ENCODE data around the gene CCDC28B. TPM values are rescaled to one million over a fixed set of nuclear protein-coding genes. Genes with fewer than 3 reads are reported as not detected.

Gene CCDC28B
- polyA plus RNA-seq, 1 of the 3 experiments (the other 2 are of a cell fraction), result 26.3 TPM

GRCh38 chr1:32247452-32247851 is 47.1 kb downstream of the CCDC28B start:
- H3K4me1 ChIP-seq (ENCODE audit: control insufficient read depth in 1 of 2, insufficient read depth in 2 of 2, low read depth in 1 of 2, low read length in 1 of 2), result peaks cover 5 to 10% of the 10 kb centered on the region in 2 experiments; a peak in 3 of 4 replicates
- H3K79me2 ChIP-seq (ENCODE audit: insufficient read depth), result no peaks in the 10 kb centered on the region
- no peak overlapping the region for H3K9ac ChIP-seq
- WGBS (ENCODE audit: low lambda C conversion rate), result 86% methylated on average over 4 of the region's 12 CpGs
- no peak overlapping the region for H2AFZ ChIP-seq (ENCODE audit: low read depth)
- no peaks in the 10 kb centered on the region for H3K27me3 ChIP-seq (ENCODE audit: insufficient read depth)
- TF ChIP-seq POLR2AphosphoS5 (IDR thresholded peaks at IDR 0.05; ENCODE audit: low read depth, low read length) (no peak), NFIC (IDR thresholded peaks at IDR 0.05; ENCODE audit: borderline replicate concordance) (no peak), ELF1 (IDR thresholded peaks at IDR 0.05) (no peak), RAD21 (IDR thresholded peaks at IDR 0.05; ENCODE audit: low read length) (no peak), TCF12 (IDR thresholded peaks at IDR 0.05) (no peak), EP300 (IDR thresholded peaks at IDR 0.05; ENCODE audit: borderline replicate concordance in 1 of 2, low read depth in 1 of 2, low read length in 1 of 2) (no peak), SMC3 (IDR thresholded peaks at IDR 0.05; ENCODE audit: low read depth, low read length) (no peak), PBX3 (IDR thresholded peaks at IDR 0.05) (no peak), SIN3A (IDR thresholded peaks at IDR 0.05; ENCODE audit: borderline replicate concordance, low read depth, low read length) (no peak), CHD2 (IDR thresholded peaks at IDR 0.05; ENCODE audit: low read length, partially characterized antibody) (no peak), MXI1 (IDR thresholded peaks at IDR 0.05; ENCODE audit: low read depth, low read length) (no peak), YY1 (IDR thresholded peaks at IDR 0.05; ENCODE audit: low read depth) (no peak), TEAD4 (IDR thresholded peaks at IDR 0.05; ENCODE audit: borderline replicate concordance, insufficient read depth) (no peak), IRF3 (IDR thresholded peaks at IDR 0.05; ENCODE audit: low read depth, low read length) (no peak), CTCF (IDR thresholded peaks at IDR 0.05) (no peak), FOXM1 (IDR thresholded peaks at IDR 0.05; ENCODE audit: low read depth) (no peak)
- H3K36me3 ChIP-seq (replicated peaks in 1 of 2; ENCODE audit: control insufficient read depth in 1 of 2, insufficient read depth in 2 of 2, low read length in 1 of 2), result no peaks in the 10 kb centered on the region
- H3K9me3 ChIP-seq, result no peaks in the 10 kb centered on the region
- DNase-seq, result no peak
- no peak overlapping the region for H3K27ac ChIP-seq (ENCODE audit: low read depth in 2 of 2, low read length in 1 of 2)
- peaks cover 3% of the 10 kb centered on the region for H3F3A ChIP-seq (replicated peaks; ENCODE audit: insufficient read depth)
- ChIA-PET CTCF (interaction anchor here (1.0 to 5.4 kb wide), 17 partner anchors 9 to 83 kb away, joined by 3 to 45 read pairs (median 6); partner anchors contain the start of genes CCDC28B and IQCC), POLR2A (interaction anchor here (0.5 kb wide), 1 partner anchor 10 kb away, joined by 3 read pairs; no protein-coding TSS in a partner anchor)
- peak overlapping the region; percentile 44; the same call in 1 of the 2 replicates for H3K4me2 ChIP-seq
- no peaks in the 10 kb centered on the region for H3K9me2 ChIP-seq
- H4K20me1 ChIP-seq (ENCODE audit: insufficient read depth), result no peaks in the 10 kb centered on the region
- H3K4me3 ChIP-seq (ENCODE audit: low read depth in 2 of 2, low read length in 1 of 2), result no peak overlapping the region

Measured in SK-N-SH (cell line).